NCI-H2196 (cell line): ENCODE data around the gene HYAL2.

Experiments used
- DNase-seq: peaks from one replicate; lab custom pipeline; 2025; ENCODE audit not compliant: unreplicated experiment; lab: John Stamatoyannopoulos, UW

The HYAL2 gene

DNA sequence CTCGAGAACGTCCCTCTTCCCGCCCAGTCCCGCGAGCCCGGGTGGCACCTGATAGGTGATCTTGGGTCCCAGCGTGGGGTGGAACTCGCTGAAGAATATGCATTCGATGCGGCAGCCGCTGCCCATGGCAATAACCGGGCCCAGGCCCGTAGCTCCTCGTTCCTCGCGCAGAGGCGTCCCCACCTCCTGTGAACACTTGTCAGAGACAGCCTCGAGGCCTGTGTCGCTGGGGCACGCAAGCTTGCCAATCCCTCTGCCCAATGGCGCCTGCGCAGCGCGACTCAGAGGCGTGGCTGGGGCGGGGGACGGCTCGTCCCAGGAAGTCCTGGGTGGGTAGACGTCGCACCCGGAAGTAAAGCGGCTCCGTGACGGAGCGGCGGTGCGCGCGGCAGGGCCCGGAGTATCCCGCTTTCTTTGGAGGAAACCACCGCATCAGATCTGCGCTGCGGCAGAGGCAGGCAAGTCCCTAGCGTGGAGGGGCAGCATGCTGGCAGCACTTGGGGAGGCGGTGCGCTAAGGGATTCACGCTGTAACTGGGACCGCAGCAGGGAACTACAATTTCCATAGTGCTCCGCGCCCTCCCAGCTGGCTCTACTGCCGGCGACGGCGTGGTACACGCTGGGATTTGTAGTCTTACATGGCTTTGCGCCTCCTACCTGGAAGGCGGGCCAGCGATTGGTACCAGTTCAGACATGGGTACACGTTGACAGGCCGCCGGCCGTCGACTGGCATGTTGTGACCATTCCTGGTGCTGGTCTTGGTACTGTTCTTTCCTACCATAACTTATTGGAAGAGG, 28.2 kb upstream of the HYAL2 start, which contains the start of the genes CYB561D2 and NPRL2:
TSS of gene CYB561D2 (plus strand) at position 336 of the 796 bp plus-strand sequence. CDS start 572 bp downstream, outside the sequence.
TSS of gene NPRL2 (minus strand) at position 249 of the 796 bp plus-strand sequence. CDS start at position 126, 123 bp downstream.
- peak; percentile 81 for DNase-seq

DNA sequence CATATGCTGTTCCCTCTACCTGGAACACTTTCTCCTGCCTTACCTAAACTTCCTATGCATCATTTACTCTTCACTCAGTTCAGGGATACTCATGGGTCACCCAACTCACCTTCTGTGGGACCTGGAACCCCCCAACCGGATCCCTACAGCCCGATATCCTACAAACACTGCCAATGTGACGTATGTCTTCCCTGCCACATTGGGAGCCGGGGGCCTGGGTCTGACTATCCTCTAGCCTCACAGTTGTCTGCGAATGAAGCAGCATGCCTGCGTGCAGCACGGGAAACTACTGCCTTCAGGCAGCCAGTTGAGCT, 27.6 kb upstream of the HYAL2 start:
- DNase-seq: no peak

- DNase-seq: peak; percentile 53
Observed at GRCh38 chr3:50347187-50347813, 24.8 kb upstream of the HYAL2 start.

DNA sequence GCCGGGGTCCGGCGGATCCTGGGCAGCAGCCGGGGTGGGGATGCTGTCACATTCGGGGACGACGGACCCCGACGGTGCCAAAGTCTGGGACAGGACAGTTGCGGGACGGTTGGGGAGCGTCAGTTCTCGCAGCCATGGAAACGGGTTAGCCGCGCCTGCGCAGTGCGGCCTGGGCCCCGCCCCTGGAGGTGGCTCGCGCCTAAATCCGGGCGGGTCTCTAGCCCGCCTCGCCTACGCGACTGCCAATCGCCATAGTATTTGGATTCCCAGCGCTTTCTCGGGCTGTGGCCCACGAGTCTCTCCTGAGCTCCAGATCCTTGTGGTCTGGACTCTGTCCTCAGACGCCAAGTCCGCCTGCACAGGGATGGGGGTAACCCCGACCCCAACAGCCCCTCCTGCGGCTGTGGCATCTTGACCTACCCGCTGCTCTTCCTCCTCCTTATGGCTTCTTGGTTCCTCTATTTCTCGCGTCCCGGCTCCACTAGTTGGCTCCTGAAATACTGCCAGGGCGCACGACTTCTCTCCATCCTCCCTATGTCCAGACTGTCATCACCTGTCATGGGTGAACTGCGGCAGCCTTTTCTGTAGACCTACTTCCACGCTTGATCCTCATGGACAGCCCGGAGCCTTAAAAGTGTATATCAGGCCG, 23.2 kb upstream of the HYAL2 start, which contains the start of gene ZMYND10:
TSS of gene ZMYND10 (minus strand) at position 147 of the 649 bp plus-strand sequence. CDS start 153 bp downstream, outside the sequence.
- DNase-seq: peak; percentile 40

DNA sequence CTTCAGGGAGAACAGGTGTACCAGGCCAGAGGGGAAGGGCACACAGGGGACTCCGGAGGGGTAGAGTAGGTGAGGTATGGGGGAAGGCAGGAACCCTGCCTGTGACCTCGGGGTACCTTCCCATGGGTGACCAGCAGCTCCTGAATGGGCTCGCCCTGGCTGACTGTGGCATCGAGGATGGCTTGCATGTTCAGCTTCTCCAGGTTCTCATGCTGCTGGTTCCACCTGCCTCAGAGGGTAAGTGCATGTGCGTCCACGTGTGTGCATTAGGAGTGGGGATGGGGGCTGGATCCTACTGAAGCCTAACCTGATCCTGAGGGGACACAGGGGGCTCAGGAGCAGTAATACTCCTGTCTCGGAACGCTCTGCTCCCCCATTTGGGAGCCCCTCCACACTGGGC, 22.5 kb upstream of the HYAL2 start:
- no peak for DNase-seq

GRCh38 chr3:50342813-50343633, 20.5 kb upstream of the HYAL2 start:
- DNase-seq: no peak

DNA sequence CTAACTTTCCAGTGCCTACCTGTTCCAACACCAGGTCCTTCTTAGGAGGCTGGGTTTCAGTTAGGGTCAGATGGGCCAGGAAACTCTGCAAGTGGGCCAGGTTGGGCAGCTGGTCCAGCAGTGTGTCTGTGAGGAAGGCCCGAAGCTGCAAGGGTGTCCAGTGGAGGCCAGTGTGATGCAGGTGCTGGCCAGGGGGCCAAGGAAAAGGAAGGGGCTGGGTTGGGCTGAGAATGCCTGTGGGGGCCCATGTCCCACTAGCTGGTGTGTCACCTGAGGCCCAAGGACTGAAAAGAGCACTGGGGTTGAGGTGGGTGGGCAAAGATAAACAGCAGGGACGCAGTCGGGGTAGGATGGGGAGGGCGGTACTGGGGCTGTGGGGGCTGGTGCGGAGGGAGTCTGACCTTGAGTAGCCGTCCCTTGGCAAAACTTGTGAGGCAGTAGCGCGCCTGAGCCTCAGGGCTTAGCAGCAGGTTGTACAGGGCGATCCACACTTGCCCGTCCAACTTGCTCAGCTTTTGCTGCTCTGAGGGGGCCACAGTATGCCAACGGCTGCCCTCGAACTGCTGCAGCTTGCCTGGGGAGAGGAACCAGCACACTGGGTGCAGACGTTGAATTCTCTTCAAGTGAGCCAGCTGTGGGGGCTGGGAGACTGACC, 19.6 kb upstream of the HYAL2 start:
- DNase-seq: no peak

DNA sequence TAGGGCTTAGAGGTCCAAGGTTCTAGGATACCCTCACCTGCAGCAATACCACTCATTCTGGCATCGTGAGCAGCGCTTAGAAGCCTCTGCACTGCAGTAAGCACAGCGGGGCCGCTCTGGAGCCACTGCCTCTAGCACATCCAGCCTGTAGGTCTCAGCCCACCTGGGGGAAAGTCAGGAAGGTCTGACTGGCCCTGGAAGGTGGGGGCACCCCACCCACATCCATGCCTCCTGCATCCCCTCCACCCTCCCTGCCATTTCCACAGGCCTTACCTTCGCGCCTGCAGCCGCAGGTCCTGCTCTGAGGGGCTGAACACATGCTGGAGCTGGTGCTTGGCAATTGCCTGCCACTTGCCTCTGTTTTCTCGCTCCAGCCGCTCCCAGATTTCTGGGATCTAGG, 19.0 kb upstream of the HYAL2 start:
- no peak for DNase-seq

- no peak for DNase-seq
Observed at GRCh38 chr3:50340448-50341329, 18.1 kb upstream of the HYAL2 start, which contains the start of gene RASSF1. TSS of gene RASSF1 (minus strand) at chr3:50340836. CDS start at chr3:50340805, 31 bp downstream.

GRCh38 chr3:50340147-50340447, 17.6 kb upstream of the HYAL2 start:
- no peak for DNase-seq

DNA sequence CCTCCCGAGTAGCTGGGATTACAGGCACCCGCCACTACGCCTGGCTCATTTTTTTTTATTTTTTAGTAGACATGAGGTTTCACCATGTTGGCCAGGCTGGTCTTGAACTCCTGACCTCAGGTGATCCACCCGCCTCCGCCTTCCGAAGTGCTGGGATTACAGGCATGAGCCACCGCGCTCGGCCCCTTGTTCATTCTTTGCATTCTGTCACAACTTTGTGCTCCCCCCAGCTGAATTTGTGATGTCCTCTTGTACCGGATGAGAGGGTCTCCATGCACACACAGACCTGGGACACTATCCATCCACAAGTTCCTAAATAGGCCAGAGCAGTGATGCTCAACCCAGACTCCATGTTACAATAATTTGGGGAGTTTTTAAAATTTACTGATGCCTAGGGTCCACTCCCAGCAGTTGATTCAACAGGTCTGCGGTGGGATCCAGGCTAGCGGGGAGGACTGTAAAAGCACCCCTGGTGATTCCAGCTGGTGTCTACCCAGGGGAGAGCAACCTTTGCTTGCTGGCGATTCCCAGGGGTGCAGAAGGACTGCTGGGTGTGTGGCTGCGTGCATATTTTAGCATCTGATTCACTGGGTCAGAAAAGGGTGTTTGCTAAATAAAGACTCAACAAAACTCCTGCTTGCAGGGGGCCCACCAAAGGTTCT, 17.1 kb upstream of the HYAL2 start:
- DNase-seq: no peak

- DNase-seq: no peak
Observed at GRCh38 chr3:50338965-50339364, 16.4 kb upstream of the HYAL2 start.

DNA sequence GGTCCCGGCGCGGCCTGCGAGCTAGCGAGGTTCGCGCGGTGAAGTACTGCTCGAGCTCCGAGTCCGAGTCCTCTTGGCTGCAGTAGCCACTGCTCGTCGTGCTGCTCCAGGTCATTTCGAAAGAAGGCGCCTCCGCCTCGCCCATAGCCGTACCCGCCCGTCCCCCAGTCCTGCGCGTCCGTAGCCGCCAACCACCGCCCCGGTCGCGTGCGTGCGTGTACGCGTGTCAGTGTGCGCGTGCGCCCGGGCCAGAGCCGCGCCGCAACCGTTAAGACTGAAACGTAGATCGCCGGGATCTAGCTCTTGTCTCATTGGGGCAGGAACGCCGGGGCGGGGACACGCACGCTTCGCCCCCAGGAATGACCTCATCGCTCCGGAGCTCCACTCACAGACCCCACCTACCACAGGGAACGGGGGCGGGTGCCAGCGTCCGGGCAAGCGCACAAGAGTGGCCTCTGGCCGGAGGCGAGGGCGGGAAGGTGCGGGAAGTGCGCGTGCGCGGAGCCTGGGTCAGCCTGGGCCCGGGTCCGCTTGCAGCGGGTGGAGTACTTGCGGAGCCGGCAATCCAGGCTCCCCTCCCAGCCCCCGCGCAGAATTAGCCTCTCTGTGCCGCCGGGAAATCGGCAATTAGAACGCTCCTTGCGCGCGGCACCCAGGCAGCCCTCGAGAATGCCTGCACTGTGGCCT, 14.8 kb upstream of the HYAL2 start:
- peak; percentile 90 for DNase-seq

DNA sequence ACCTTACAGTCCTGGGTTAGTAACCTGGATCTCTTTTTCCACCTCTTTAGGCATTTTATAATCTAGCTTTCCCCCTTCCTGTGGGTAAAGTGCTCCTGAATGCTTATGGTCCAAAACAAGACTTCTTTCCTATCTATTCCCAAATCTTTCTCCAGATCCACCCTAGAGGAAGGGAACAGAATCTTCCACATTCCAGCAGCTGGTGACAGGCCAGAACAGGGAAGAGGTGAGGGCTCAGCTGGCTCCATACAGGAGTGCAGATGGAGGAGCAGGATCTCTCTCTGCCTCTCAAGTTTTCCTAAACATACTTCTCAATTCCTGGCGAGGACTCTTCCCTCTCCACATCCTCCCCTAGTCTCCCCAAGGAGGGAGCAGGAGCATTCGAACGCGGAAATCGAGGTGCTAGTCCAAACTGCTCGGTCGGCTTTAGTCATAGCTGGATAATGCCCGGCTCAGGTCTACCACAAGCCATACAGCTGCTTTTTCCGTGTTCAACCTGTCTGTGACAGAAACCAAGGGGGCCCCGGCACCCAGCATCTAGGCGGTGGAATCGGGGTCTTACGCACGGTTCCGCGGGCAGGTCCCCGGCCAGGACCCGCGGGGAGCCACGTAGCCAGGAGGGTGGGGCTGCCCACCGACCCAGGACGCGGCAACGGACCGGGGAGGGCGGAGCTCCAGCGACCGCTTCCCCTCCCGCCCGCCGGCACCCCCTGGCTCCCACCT, 14.1 kb upstream of the HYAL2 start:
- no peak for DNase-seq

- DNase-seq: no peak
Observed at GRCh38 chr3:50334339-50335075, 12.0 kb upstream of the HYAL2 start.

- DNase-seq: no peak
Observed at GRCh38 chr3:50333744-50334328, 11.3 kb upstream of the HYAL2 start.
